ENCODE results near the gene SPATA25. TPM values are rescaled to one million over a fixed set of nuclear protein-coding genes. Genes with fewer than 3 reads are reported as not detected.
"Not testable (repeated sequence)": the region's sequence is repeated elsewhere in the genome, so short reads cannot be mapped to it uniquely, and the experiment has no call there.

The SPATA25 gene, protein sequence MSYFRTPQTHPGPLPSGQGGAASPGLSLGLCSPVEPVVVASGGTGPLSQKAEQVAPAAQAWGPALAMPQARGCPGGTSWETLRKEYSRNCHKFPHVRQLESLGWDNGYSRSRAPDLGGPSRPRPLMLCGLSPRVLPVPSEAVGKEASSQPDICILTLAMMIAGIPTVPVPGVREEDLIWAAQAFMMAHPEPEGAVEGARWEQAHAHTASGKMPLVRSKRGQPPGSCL
- 2.8 TPM for total RNA-seq

- DNase-seq (ENCODE audit: low spot score): no peak
- intact Hi-C loops (cut with DNase I): no loop called here
- no peak for ATAC-seq
These were observed at the start of gene SPATA25 for GRCh38 chr20:45887346-45887715. TSS of gene SPATA25 (minus strand) at chr20:45887622. CDS start at chr20:45887590, 32 bp downstream.

DNA sequence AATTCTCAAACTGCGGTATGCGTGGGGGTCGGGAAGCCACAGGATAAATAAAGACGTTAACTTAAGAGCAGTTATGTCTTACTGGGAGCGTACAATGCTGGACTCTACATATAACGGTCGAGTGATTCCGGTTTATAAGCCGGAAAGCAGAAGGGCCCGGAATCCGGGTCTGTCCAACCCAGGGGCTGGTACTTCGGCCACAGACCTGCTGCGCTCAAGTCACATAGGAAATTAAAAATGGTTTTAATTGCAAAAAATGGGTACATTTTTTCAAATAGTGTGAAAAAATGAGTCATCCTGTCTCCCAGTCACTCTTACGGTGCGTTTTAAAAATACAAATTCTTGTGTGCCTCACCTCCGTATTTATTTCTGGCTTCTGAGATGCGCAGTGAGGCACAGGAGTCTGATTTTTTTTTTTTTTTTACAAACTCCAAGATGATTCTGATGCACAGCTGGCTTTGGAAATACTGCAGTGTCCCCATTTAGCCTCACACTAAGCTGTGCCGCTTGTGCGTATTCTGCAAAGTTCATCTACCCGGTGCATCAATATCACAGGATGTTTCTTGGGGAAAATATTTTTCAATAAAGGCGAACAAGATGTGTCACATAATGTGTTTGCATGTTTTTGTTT lies 48.1 kb upstream of the SPATA25 start:
- ATAC-seq (peak; percentile 38), DNase-seq (ENCODE audit: low spot score) (no peak)
- intact Hi-C loops (cut with DNase I): no loop called here

GRCh38 chr20:45934586-45935415 lies 47.4 kb upstream of the SPATA25 start, which contains the start of gene PCIF1:
TSS of gene PCIF1 (plus strand) at chr20:45934683. CDS start at chr20:45939000, 4,317 bp downstream.
- DNase-seq (ENCODE audit: low spot score) (peak; percentile 99), ATAC-seq (peak; percentile 93)
- intact Hi-C loops (cut with DNase I): no loop called here

DNA sequence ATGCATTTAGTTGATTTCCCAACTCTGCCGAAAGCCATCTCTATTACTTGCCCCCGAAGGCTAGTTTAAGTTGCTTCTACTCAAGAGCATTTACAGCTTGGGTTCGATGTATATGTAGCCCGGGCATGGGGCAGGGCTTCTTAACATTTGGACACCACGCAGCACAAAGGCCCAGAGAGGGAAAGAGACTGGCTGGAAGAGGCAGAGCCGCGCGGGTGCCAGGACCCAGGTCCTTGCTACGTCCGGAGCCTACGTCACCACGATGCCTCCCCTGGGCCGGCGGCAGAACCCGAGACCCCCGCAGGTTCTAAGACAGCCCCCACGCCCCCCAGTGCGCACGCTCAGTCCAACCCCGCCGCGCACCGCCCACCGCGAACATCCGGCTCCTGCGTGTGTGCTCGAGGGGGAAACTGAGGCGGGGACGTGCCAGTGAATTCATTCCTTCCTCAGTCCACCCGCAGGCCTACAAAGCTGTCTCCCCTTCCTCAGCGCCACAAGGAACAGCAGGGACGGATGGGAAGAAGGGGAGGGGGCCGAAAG lies 46.7 kb upstream of the SPATA25 start:
- peak; percentile 89 for DNase-seq (ENCODE audit: low spot score)
- ATAC-seq: peak; percentile 57
- intact Hi-C loops (cut with DNase I): no loop called here

DNA sequence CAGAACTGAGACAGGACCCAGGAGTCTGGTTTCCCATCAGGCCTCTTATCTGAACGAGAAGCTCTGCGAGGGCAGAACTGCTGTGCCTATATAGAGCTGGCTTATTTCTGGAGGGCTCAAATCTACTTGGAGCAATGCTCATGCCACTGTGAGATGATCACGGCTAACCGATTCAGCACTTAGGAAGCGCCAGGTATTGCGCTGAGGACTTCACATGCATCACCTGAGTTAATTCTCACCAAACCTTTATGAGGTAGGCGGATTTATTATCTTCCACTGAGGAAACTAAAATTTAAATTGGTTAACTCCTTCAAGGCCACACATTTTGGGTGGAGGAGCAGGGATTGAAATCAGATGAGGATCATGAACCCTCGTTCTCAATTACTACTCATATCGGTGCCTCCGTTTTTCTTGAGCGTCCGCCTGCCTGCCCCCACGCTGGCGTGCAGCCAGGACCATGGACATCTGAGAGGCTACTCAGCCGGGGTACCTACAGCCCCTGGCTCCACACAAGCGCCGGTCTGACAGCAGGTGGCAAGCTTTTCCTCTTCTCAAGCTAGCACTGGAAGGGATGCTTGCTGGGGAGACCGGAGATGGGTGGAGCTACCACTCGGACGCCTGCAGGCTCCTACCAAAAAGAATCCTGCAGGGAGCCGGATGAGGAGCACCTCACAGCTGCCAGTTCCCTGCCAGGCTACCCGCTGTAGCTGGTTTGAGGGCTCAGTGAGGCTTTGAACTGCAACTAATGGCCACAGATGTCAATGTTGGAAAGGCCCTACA lies 46.0 kb upstream of the SPATA25 start:
- intact Hi-C loops (cut with DNase I): no loop called here
- DNase-seq (ENCODE audit: low spot score): peak; percentile 83

DNA sequence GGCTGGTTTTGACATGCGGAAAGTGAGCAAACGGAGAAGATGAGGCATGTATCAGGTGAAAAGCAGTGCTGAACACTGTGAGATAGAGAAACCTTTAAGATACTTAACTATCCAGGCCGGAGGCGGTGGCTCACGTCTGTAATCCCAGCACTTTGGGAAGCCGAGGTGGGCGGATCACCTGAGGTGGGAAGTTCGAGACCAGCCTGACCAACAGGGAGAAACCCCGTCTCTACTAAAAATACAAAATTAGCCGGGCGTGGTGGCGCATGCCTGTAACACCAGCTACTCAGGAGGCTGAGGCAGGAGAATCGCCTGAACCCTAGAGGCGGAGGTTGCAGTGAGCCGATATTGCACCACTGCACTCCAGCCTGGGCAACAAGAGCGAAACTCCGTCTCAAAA lies 44.3 kb upstream of the SPATA25 start:
- DNase-seq (ENCODE audit: low spot score); intact Hi-C loops (cut with DNase I); ATAC-seq: not testable (repeated sequence)

More for the DNA sequence above, 46.0 kb upstream of the SPATA25 start:
- peak; percentile 55 for ATAC-seq

- intact Hi-C loops (cut with DNase I): no loop called here
- ATAC-seq: no peak
- no peak for DNase-seq (ENCODE audit: low spot score)
These were observed 39.9 kb upstream of the SPATA25 start for GRCh38 chr20:45927071-45927878.

- intact Hi-C loops (cut with DNase I): no loop called here
- DNase-seq (ENCODE audit: low spot score) (no peak), ATAC-seq (no peak)
These were observed 39.3 kb upstream of the SPATA25 start for GRCh38 chr20:45926731-45927070.

- DNase-seq (ENCODE audit: low spot score) (no peak), ATAC-seq (no peak)
- intact Hi-C loops (cut with DNase I): no loop called here
These were observed 38.5 kb upstream of the SPATA25 start for GRCh38 chr20:45925821-45926506.

- ATAC-seq (peak; percentile 71), DNase-seq (ENCODE audit: low spot score) (no peak)
- intact Hi-C loops (cut with DNase I): no loop called here
These were observed 37.2 kb upstream of the SPATA25 start for GRCh38 chr20:45924391-45925261.

GRCh38 chr20:45921337-45922189 lies 34.1 kb upstream of the SPATA25 start:
- intact Hi-C loops (cut with DNase I): no loop called here
- no peak for ATAC-seq
- no peak for DNase-seq (ENCODE audit: low spot score)

GRCh38 chr20:45920462-45921336 lies 33.3 kb upstream of the SPATA25 start:
- ATAC-seq (no peak), DNase-seq (ENCODE audit: low spot score) (no peak)
- intact Hi-C loops (cut with DNase I): no loop called here

- peak; percentile 89 for DNase-seq (ENCODE audit: low spot score)
- ATAC-seq: peak; percentile 88
- intact Hi-C loops (cut with DNase I): no loop called here
These were observed 32.3 kb upstream of the SPATA25 start for GRCh38 chr20:45919542-45920399.
